Measurements from ENCODE around the gene TSPAN13.

DNA sequence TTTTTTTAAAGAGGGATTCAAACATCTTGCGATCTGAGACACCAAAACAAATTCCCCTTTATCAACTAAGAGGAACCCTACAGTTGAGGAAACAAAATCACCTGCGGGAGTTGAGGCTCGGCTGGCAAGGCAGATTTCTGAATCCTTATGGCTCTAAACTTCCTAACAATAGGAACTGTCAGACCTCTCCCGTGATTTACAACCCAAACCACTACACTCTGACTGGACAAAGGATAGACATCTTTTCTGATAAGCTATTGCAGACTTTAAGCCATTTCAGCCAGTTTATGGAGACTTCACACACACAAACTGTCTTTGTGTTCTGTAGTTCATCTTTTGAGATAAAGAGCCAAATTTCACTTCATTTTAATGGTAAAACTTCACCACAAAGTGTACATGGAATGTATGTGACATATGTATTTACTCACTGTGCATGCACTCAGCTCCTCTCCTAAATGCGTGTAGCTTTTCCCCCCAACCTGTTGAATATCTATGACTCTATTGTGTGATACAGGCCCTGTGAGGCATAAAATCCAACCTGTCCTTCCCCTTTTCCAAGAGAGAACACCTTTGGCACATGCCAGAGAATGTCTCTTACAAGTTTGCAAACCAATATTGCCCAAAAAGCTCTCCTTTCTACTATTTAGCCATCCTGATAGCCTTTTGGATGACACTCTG is 15.4 kb upstream of the TSPAN13 start:
- TF ChIP-seq, protein P1, sequence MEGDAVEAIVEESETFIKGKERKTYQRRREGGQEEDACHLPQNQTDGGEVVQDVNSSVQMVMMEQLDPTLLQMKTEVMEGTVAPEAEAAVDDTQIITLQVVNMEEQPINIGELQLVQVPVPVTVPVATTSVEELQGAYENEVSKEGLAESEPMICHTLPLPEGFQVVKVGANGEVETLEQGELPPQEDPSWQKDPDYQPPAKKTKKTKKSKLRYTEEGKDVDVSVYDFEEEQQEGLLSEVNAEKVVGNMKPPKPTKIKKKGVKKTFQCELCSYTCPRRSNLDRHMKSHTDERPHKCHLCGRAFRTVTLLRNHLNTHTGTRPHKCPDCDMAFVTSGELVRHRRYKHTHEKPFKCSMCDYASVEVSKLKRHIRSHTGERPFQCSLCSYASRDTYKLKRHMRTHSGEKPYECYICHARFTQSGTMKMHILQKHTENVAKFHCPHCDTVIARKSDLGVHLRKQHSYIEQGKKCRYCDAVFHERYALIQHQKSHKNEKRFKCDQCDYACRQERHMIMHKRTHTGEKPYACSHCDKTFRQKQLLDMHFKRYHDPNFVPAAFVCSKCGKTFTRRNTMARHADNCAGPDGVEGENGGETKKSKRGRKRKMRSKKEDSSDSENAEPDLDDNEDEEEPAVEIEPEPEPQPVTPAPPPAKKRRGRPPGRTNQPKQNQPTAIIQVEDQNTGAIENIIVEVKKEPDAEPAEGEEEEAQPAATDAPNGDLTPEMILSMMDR (conservative IDR thresholded peaks at IDR 0.05), result no peak
- TF ChIP-seq EZH2 (IDR thresholded peaks at IDR 0.05; ENCODE audit: low read depth), result no peak
